AG10803 (cell line): ENCODE measurements around the gene CATSPERE.
A peak's percentile ranks its signal among the peaks of the same experiment; 100 is the strongest.
"Not testable (repeated sequence)": the region's sequence is repeated elsewhere in the genome, so short reads cannot be mapped to it uniquely, and the experiment has no call there.

Source experiments
- DNase-seq: peaks from one replicate; pipeline ENCODE4 v3.0.0; 2010; ENCODE audit warnings: low read depth
- H3K4me3 ChIP-seq: 2 replicates; pipeline ENCODE4 v1.5.1; 2011; ENCODE audit warnings: mild to moderate bottlenecking, low read length, control low read depth
- TF ChIP-seq, protein P1 (sequence below): conservative IDR thresholded peaks from 2 replicates; pipeline ENCODE4 v1.5.1; 2011; ENCODE audit warnings: mild to moderate bottlenecking, low read length, control low read depth, inconsistent platforms

CATSPERE gene

DNA sequence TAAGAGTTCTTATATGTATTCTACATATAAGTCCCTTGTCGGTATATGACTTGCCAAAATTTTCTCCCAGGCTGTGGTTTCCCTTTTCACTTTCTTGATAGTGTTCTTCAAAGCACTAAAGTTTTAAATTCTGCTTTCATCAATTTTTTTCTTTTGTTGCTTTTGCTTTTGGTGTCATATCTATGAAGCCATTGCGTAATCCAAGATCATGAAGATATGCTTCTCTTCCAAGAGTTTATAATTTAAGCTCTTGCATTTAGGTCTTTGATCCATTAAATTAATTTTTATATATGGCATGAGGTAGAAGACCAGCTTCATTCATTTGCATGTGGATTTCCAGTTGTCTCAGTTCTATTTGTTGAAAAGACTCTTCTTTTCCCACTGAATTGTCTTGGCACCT lies 214.1 kb downstream of the CATSPERE start:
- no peak for DNase-seq
- TF ChIP-seq, protein P1, sequence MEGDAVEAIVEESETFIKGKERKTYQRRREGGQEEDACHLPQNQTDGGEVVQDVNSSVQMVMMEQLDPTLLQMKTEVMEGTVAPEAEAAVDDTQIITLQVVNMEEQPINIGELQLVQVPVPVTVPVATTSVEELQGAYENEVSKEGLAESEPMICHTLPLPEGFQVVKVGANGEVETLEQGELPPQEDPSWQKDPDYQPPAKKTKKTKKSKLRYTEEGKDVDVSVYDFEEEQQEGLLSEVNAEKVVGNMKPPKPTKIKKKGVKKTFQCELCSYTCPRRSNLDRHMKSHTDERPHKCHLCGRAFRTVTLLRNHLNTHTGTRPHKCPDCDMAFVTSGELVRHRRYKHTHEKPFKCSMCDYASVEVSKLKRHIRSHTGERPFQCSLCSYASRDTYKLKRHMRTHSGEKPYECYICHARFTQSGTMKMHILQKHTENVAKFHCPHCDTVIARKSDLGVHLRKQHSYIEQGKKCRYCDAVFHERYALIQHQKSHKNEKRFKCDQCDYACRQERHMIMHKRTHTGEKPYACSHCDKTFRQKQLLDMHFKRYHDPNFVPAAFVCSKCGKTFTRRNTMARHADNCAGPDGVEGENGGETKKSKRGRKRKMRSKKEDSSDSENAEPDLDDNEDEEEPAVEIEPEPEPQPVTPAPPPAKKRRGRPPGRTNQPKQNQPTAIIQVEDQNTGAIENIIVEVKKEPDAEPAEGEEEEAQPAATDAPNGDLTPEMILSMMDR: no peak
- H3K4me3 ChIP-seq: no peak overlapping the region

DNA sequence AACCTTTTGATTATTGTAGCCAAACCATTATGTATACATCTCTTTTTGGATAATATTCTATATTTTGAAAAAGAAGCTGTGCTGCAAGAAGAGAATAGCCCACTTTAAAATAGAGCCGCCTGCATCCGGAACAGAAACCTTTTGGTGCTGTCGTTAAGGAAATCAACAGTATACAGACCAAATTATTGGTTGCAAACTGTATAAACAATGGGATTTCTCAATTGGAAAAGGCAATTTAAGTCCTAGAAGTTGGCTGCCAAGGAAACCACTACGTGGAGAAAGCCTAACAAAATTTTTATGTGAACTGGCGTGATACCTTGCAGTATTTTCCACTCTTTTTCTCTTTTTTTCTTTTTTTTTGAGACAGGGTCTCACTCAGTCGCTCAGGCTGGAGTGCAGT lies 217.6 kb downstream of the CATSPERE start:
- no peak overlapping the region for H3K4me3 ChIP-seq
- TF ChIP-seq, protein P1: no peak
- no peak for DNase-seq

DNA sequence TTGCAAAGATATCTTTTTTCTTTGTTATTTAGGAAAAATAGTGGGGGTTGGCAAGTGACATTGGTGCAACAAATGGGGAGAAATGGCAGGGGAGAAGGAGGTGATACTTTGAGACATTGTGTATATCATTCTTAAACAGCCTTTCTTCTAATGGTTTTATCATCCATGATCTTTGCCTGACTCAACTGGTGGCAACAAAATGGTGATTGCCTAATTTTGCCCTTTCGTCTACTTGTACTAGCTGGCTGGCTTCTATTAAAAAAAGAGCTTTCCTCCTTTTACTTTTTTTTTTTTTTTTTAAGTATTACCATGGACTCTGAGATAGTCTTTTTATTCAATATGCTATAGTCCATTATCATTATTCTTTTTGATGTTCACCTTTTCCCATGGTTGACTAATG lies 219.6 kb downstream of the CATSPERE start:
- peak; percentile 12 for DNase-seq
- TF ChIP-seq, protein P1: no peak
- H3K4me3 ChIP-seq: no peak overlapping the region

DNA sequence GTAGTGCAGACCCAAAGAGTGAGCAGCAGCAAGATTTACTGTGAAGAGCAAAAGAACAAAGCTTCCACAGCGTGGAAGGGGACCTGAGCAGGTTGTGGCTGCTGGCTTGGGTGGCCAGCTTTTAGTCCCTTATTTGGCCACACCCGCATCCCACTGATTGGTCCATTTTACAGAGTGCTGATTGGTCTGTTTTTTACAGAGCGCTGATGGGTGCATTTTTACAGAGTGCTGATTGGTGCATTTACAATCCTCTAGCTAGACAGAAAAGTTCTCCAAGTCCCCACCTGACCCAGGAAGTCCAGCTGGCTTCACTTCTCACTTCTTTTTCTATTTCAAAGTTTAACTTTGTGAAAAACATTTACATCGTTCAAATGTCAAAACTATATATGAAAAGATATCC lies 221.0 kb downstream of the CATSPERE start:
- H3K4me3 ChIP-seq, DNase-seq: not testable (repeated sequence)
